Glutamatergic neuron (in vitro differentiated cells): ENCODE data around the gene PCNX2. TPM values are rescaled to one million over a fixed set of nuclear protein-coding genes. Genes with fewer than 3 reads are reported as not detected.
A peak's percentile ranks its signal among the peaks of the same experiment; 100 is the strongest.

Experiments
- DNase-seq: peaks from one replicate; pipeline ENCODE4 v3.0.0; 2022
- H3K27ac Mint-ChIP-seq: one replicate; pipeline ENCODE4 v1.8.0; 2020; ENCODE audit warnings: mild to moderate bottlenecking, mixed read lengths, inconsistent platforms; ENCODE audit not compliant: unreplicated experiment
- H3K27me3 Mint-ChIP-seq: one replicate; pipeline ENCODE4 v1.8.0; 2020; ENCODE audit warnings: mild to moderate bottlenecking, moderate library complexity, mixed read lengths, inconsistent platforms; ENCODE audit not compliant: unreplicated experiment
- H3K36me3 Mint-ChIP-seq: one replicate; pipeline ENCODE4 v1.8.0; 2020; ENCODE audit warnings: mild to moderate bottlenecking, mixed read lengths, inconsistent platforms; ENCODE audit not compliant: unreplicated experiment
- H3K4me1 Mint-ChIP-seq: one replicate; pipeline ENCODE4 v1.8.0; 2020; ENCODE audit warnings: mild to moderate bottlenecking, low read depth, mixed read lengths, inconsistent platforms; ENCODE audit not compliant: unreplicated experiment
- H3K4me3 Mint-ChIP-seq: one replicate; pipeline ENCODE4 v1.8.0; 2020; ENCODE audit warnings: mild to moderate bottlenecking, mixed read lengths, inconsistent platforms; ENCODE audit not compliant: unreplicated experiment
- H3K9me3 Mint-ChIP-seq: one replicate; pipeline ENCODE4 v1.8.0; 2020; ENCODE audit warnings: mild to moderate bottlenecking, moderate library complexity, mixed read lengths, inconsistent platforms; ENCODE audit not compliant: unreplicated experiment
- CTCF ChIP-seq: fragments of 200-600 bp; sonication (generic); IDR thresholded peaks from one replicate; pipeline ENCODE4 v1.5.0; 2021; ENCODE audit not compliant: partially characterized antibody, unreplicated experiment
- total RNA-seq: library from RNA; stranded (reverse); fragmentation: NEBNext Ultra II Directional; extraction: Animal tissue kit (Norgen Biotek cat#: 25700); gene quantifications from one replicate; pipeline ENCODE4 v1.2.1, GENCODE V29; 2021; ENCODE audit not compliant: unreplicated experiment

PCNX2 gene
- total RNA-seq, 1 donor from 2014 or later, result 44.5 TPM

DNA sequence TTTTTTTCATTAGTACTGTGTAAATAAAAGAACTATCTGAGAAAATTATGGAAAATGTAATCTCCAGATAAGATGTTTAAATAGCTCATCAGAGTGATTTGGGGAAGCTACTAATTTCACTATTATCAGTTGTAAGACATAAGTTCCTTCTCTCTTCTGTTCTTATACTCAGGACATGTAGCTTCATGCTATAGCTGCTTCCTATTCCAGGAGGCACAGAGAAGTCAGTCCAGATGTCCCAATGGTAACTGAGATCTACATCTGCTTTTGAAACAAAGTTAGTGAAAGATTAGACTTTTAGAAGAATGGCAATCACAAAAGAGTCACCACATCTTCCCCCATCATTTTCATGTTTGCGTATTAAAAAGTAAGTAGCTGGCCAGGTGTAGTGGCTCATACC, 37.6 kb upstream of the PCNX2 start:
- no peak overlapping the region for H3K4me3 Mint-ChIP-seq
- no peak overlapping the region for H3K27ac Mint-ChIP-seq
- H3K27me3 Mint-ChIP-seq, result peaks cover 11% of the 10 kb centered on the region
- DNase-seq, result no peak
- H3K9me3 Mint-ChIP-seq, result no peaks in the 10 kb centered on the region
- TF ChIP-seq CTCF, result no peak
- H3K4me1 Mint-ChIP-seq, result no peaks in the 10 kb centered on the region
- no peaks in the 10 kb centered on the region for H3K36me3 Mint-ChIP-seq

DNA sequence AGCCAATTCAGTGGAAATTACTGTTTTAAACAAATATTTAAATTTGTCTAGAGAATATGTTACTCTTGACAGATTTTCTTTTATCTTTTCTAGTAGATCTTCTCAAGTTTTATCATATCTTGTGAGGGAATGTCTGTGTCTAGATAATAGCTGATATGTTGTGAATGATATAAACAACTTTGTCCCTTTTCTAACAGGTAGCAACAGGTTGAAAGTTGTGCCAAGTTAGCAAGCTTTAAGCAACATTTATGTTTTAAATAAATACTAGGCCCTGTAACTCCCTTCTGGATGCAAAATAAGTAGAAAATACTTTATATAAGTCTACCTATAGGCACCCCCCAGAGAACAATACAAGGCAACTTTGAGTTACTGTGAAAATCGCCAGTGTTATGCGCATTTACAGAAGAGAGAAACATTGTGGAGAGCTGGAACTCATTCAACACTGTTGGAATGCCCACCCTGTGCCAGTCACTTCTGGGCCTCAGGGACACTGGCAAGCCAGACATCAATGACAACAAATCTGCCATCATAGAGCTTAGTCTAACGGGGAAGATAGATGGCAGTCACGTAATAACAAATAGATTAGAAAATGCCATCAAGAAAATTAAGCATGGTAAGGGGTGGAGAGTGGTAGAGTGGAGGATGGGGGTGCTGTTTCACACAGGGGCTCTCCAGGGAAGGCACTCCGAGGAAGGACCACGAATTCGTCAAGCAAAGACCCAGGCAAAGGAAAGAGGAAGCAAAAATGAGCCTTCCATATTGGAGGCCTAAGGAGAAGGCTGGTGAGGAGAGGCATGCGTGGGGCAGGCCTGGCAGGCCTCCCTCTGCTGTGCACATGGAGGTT, 36.4 kb upstream of the PCNX2 start:
- no peaks in the 10 kb centered on the region for H3K9me3 Mint-ChIP-seq
- TF ChIP-seq CTCF, result no peak

DNA sequence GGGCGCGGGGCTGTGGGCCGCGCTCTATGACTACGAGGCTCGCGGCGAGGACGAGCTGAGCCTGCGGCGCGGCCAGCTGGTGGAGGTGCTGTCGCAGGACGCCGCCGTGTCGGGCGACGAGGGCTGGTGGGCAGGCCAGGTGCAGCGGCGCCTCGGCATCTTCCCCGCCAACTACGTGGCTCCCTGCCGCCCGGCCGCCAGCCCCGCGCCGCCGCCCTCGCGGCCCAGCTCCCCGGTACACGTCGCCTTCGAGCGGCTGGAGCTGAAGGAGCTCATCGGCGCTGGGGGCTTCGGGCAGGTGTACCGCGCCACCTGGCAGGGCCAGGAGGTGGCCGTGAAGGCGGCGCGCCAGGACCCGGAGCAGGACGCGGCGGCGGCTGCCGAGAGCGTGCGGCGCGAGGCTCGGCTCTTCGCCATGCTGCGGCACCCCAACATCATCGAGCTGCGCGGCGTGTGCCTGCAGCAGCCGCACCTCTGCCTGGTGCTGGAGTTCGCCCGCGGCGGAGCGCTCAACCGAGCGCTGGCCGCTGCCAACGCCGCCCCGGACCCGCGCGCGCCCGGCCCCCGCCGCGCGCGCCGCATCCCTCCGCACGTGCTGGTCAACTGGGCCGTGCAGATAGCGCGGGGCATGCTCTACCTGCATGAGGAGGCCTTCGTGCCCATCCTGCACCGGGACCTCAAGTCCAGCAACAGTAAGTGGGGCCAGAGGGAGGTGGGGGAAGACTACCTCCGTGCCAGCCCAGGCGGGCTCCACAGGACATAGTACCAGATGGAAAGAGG, 32.8 kb upstream of the PCNX2 start:
- Mint-ChIP-seq H3K4me3 (peak overlapping the region; percentile 76), H3K4me1 (no peaks in the 10 kb centered on the region), H3K27ac (no peak overlapping the region), H3K36me3 (no peaks in the 10 kb centered on the region), H3K27me3 (peaks cover 11% of the 10 kb centered on the region), H3K9me3 (peaks cover 2% of the 10 kb centered on the region)
- DNase-seq, result peak; percentile 46
- TF ChIP-seq CTCF, result no peak

More for the DNA sequence above, 36.4 kb upstream of the PCNX2 start:
- no peak for DNase-seq
- Mint-ChIP-seq H3K27ac (no peak overlapping the region), H3K36me3 (no peaks in the 10 kb centered on the region), H3K4me3 (no peak overlapping the region), H3K27me3 (peaks cover 11% of the 10 kb centered on the region), H3K4me1 (no peaks in the 10 kb centered on the region)

GRCh38 chr1:233327651-233328141, 32.2 kb upstream of the PCNX2 start, which contains the start of gene MAP3K21:
Gene MAP3K21, plus strand, starts transcription at chr1:233327724. Its CDS starts 305 bp downstream, at chr1:233328029.
- peaks cover 11% of the 10 kb centered on the region for H3K27me3 Mint-ChIP-seq
- no peaks in the 10 kb centered on the region for H3K36me3 Mint-ChIP-seq
- peak within 1 kb of the TSS; percentile 61 for H3K4me3 Mint-ChIP-seq
- peaks cover 2% of the 10 kb centered on the region for H3K9me3 Mint-ChIP-seq
- DNase-seq, result peak; percentile 56
- no peak within 1 kb of the TSS for H3K27ac Mint-ChIP-seq
- TF ChIP-seq CTCF, result no peak
- no peaks in the 10 kb centered on the region for H3K4me1 Mint-ChIP-seq
